Upper lobe of right lung (tissue), 1 donor: ENCODE data around the gene SYNE3. TPM values are rescaled to one million over a fixed set of nuclear protein-coding genes. Genes with fewer than 3 reads are reported as not detected.
A peak's percentile ranks its signal among the peaks of the same experiment; 100 is the strongest.

Experiments
- ATAC-seq: fragments of 200-7000 bp; cut with Tn5 transposase; one replicate; pipeline ENCODE4 v1.9.1; 2020; ENCODE audit warnings: mild to moderate bottlenecking, moderate library complexity
- DNase-seq: peaks from one replicate; pipeline ENCODE4 v3.0.0-alpha.2; 2020
- H3K27ac ChIP-seq: fragments of 200-600 bp; one replicate; pipeline ENCODE4 v1.8.0; 2022
- H3K27me3 ChIP-seq: fragments of 200-600 bp; one replicate; pipeline ENCODE4 v1.8.0; 2022; ENCODE audit warnings: mild to moderate bottlenecking
- H3K36me3 ChIP-seq: fragments of 200-600 bp; one replicate; pipeline ENCODE4 v1.8.0; 2022
- H3K4me1 ChIP-seq: fragments of 200-600 bp; one replicate; pipeline ENCODE4 v1.8.0; 2022
- H3K4me3 ChIP-seq: fragments of 200-600 bp; one replicate; pipeline ENCODE4 v1.8.0; 2022; ENCODE audit warnings: mild to moderate bottlenecking
- H3K9me3 ChIP-seq: fragments of 200-600 bp; one replicate; pipeline ENCODE4 v1.8.0; 2022
- CTCF ChIP-seq: fragments of 200-600 bp; IDR thresholded peaks from one replicate; pipeline ENCODE4 v1.8.0; 2022; ENCODE audit warnings: antibody characterized with exemption
- intact Hi-C: fragments of 100-400 bp; cut with DNase I; formaldehyde crosslinking; loops from one replicate; pipeline ENCODE4 v1.11.0; 2022
- total RNA-seq: library from RNA; stranded (reverse); fragmentation: NEBNext Ultra II Directional; extraction: Animal tissue kit (Norgen Biotek cat#: 25700); gene quantifications from one replicate; pipeline ENCODE4 v1.2.1, GENCODE V29; 2021
- donor health status: DM: no; HTN: yes; CAD: no; lungs with severe emphysema.

SYNE3 gene
- total RNA-seq, 1 donor from 2014 or later, result 19.3 TPM

- Histone ChIP-seq H3K27me3 (no peaks in the 10 kb centered on the region), H3K36me3 (no peaks in the 10 kb centered on the region), H3K9me3 (no peaks in the 10 kb centered on the region), H3K4me3 (no peak overlapping the region), H3K4me1 (peaks cover 29% of the 10 kb centered on the region), H3K27ac (no peak overlapping the region)
- ATAC-seq, result no peak
- no peak for TF ChIP-seq CTCF
- intact Hi-C loops, result no loop called here
- DNase-seq, result no peak
These were observed 17.1 kb downstream of the SYNE3 start for GRCh38 chr14:95499354-95499750.

DNA sequence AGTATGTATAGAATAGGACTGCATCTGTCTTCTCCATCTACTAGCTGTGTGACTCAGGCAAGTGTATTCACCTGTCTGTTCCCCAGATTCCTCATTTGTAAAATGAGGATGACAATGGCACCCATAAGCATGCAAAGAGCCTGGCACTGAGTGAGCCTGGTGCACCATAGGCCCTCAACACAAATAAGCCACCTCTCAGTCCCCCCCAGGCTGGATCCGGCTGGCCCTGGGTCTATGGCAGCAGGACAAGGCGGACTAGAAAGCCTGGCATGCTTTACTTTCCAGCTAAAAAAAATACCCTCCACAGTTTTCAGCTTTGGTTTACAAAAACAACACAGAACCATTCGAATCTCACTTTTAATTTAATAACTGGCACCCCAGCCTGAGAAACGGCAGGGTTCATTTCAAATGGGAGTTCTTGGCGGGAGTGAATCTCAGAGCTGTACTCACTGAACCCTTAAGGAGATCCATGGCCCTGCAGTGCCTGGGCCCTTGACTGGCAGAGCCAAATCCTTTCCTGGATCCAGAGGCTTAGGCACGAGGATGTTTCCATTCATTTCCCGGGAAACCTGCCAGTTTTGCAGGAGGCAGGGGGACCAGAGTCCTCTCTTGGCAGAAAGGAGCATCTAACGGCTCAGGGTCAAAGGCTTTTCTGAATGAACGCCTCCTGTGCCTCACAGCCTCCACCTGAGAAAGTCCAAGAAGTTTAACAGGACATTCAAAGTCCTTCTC, 17.7 kb downstream of the SYNE3 start:
- no peaks in the 10 kb centered on the region for H3K36me3 ChIP-seq
- no peak overlapping the region for H3K4me3 ChIP-seq
- DNase-seq, result no peak
- intact Hi-C loops, result no loop called here
- peaks cover 27% of the 10 kb centered on the region for H3K4me1 ChIP-seq
- H3K27me3 ChIP-seq, result no peaks in the 10 kb centered on the region
- H3K27ac ChIP-seq, result no peak overlapping the region
- no peak for ATAC-seq
- no peaks in the 10 kb centered on the region for H3K9me3 ChIP-seq
- TF ChIP-seq CTCF, result no peak

- Histone ChIP-seq H3K4me1 (peaks cover 26% of the 10 kb centered on the region), H3K4me3 (no peak overlapping the region), H3K27ac (no peak overlapping the region), H3K27me3 (no peaks in the 10 kb centered on the region), H3K36me3 (no peaks in the 10 kb centered on the region), H3K9me3 (no peaks in the 10 kb centered on the region)
- DNase-seq, result no peak
- no peak for ATAC-seq
- no peak for TF ChIP-seq CTCF
- intact Hi-C loops, result no loop called here
These were observed 18.9 kb downstream of the SYNE3 start for GRCh38 chr14:95497561-95498011.

- no peak for TF ChIP-seq CTCF
- DNase-seq (no peak), ATAC-seq (peak; percentile 8)
- Histone ChIP-seq H3K27ac (no peak overlapping the region), H3K27me3 (no peaks in the 10 kb centered on the region), H3K36me3 (no peaks in the 10 kb centered on the region), H3K9me3 (no peaks in the 10 kb centered on the region), H3K4me1 (peaks cover 26% of the 10 kb centered on the region), H3K4me3 (no peak overlapping the region)
- intact Hi-C loops, result no loop called here
These were observed 19.7 kb downstream of the SYNE3 start for GRCh38 chr14:95496690-95497259.

DNA sequence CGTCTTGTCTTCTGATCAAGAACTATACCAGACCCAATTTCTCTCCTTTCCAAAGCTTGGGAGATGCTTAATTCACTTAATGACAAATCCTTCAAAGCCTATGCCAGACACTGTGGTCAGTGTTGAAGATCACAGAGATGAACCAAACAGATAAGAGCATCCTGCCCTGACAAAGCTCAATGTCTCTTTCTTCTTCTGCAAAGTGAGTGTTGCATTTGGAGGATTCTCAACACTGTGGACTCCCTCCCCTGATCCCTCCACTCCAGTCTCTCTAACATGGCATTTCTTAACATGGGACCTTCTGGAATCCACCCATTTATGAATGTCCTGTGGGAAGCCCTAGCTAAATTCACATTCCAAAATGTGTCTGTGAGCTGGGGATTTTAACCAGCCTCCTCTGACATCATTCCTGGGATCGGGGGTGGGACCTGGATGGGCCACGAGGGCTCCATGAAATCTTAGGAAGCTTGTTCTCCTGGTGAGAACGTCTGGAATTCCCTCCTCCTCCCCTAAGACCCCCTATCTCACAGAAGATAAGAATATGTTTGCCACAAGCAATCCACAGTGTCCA, 20.3 kb downstream of the SYNE3 start:
- no peak for TF ChIP-seq CTCF
- intact Hi-C loops, result no loop called here
- no peaks in the 10 kb centered on the region for H3K36me3 ChIP-seq
- H3K27me3 ChIP-seq, result no peaks in the 10 kb centered on the region
- ATAC-seq, result no peak
- DNase-seq, result no peak
- H3K4me3 ChIP-seq, result no peak overlapping the region
- H3K9me3 ChIP-seq, result no peaks in the 10 kb centered on the region
- peaks cover 26% of the 10 kb centered on the region for H3K4me1 ChIP-seq
- H3K27ac ChIP-seq, result peak overlapping the region; percentile 26
